Astrocyte (in vitro differentiated cells and primary cell): ENCODE results near the gene RALGAPA2.

Experiments
- CTCF ChIP-seq: IDR thresholded peaks from 2 replicates; pipeline ENCODE4 v1.5.1; 2011; ENCODE audit warnings: low read depth, mild to moderate bottlenecking, inconsistent platforms, low read length, moderate library complexity; ENCODE audit not compliant: insufficient read depth
- EZH2 ChIP-seq: IDR thresholded peaks from 2 replicates; pipeline ENCODE4 v1.6.1; 2012; ENCODE audit warnings: mild to moderate bottlenecking, low read length, inconsistent platforms; ENCODE audit not compliant: insufficient read depth

GRCh38 chr20:20399531-20400500 is 312.6 kb downstream of the RALGAPA2 start:
- no peak for TF ChIP-seq CTCF
- TF ChIP-seq EZH2, result no peak
